ENCODE measurements around the gene PRKCA.

- TF ChIP-seq POLR2A (IDR thresholded peaks at IDR 0.05) (no peak), POLR2AphosphoS5 (IDR thresholded peaks at IDR 0.05) (no peak)
These were observed 181.5 kb downstream of the PRKCA start for GRCh38 chr17:66483906-66484305.

Data from prostate gland (tissue), 1 donor.